Renal cortex interstitium (tissue), 11 donors: ENCODE measurements around the gene TEKT3. TPM values are rescaled to one million over a fixed set of nuclear protein-coding genes. Genes with fewer than 3 reads are reported as not detected.

Experiments
- DNase-seq, 11 donors: peaks; one replicate each; pipeline ENCODE4 v3.0.0-alpha.2; 2013; ENCODE audit warnings: low read depth in 9 of 11, low spot score in 4 of 11; ENCODE audit errors: extremely low read depth in 1 of 11
- polyA plus RNA-seq, 3 donors: library from polyadenylated mRNA; unstranded; fragments of 120-200 nt; gene quantifications; one replicate each; pipeline ENCODE4 v1.2.1, GENCODE V29; 2013; ENCODE audit not compliant: insufficient read length in 3 of 3

TEKT3 gene
- polyA plus RNA-seq, 3 donors = 1.3 to 1.9 (median 1.7) TPM

- DNase-seq = no peak
These were observed 12.9 kb upstream of the TEKT3 start for GRCh38 chr17:15354256-15354655.

DNA sequence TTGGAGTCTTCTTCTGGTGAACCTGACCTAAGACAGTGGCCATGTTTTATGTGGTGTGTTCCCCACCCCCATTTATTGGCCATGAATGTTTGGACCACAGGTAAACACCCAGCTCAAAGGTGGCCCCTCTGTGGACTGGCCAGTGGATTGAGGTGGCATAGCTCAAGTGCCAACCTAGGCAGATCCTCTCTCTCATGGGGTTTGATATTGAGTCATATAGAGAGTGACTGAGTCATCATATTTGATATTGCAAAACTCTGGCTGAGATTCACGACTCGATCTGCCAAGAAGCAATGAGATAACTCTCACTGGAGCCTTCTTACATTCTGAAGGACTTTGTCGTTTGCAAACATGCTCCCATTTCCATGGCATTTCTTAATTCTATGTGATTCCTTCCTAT, 10.5 kb upstream of the TEKT3 start:
- DNase-seq = no peak

DNA sequence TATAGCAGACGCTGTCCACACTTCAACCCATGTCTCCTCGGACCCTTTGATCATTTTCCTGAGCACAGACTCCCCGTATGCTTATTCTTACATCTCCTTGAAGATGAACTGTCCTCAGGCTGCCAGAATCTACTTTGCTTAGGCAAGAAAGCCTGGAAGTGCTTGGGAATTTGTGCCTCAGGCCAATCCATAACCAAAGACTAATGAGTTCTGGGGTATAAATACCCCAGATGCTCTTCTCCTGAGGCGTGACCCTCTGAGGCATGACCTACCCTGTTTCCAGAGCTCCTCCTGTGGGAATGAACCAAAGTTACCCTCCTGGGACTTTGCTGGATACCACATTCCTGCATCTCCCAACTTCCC, 10.1 kb upstream of the TEKT3 start:
- no peak for DNase-seq

- DNase-seq = no peak
These were observed 9.5 kb upstream of the TEKT3 start for GRCh38 chr17:15350777-15351477.

- no peak for DNase-seq
These were observed 7.7 kb upstream of the TEKT3 start for GRCh38 chr17:15349119-15349518.

DNA sequence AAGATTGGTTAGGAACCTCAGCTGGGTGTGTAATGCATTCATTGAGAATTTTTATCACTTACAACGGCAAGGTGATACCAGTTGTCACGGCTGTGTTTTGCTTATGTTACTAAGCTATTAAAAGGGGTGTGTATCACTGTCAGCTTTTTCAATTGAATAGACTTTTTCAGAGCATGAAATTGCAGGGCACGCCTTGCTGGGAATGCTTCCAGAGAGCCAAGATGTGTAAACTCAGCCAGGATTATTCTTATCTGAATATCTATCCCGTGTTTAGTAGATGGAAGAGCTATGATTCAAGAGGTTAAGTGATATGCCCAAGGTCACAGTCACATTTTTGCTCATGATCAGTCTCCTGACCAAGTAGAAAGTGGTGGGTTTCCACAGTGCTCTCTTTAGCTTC, 6.6 kb upstream of the TEKT3 start:
- no peak for DNase-seq

DNA sequence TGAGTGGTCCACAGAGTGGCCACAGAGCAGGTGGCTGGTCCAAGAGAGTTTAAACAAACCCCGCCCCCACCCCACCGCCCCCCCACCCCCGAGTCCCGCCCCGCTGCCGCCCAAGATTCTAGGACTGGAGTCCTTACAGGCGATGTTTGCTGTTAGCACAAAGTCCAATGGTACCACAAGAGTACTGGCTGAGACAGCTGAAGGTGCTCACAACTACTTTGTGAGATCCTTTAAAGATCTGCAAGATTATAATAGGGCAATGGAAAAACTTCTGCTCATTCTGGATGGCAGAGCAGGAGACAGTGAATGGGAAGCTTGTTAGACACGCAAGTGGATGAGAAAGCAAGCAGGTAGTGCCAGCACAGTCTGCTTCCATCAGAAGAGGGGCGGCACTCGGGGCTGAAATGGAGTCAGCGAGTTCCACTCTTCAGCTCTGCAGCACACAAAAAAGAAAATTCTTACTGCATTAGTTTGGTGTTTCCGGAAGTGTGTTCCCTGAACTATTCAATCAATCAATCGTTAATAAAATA, 4.7 kb upstream of the TEKT3 start:
- no peak for DNase-seq

GRCh38 chr17:15343749-15344148, 2.4 kb upstream of the TEKT3 start:
- DNase-seq = no peak

- no peak for DNase-seq
These were observed 1.1 kb upstream of the TEKT3 start for GRCh38 chr17:15342460-15342859.

- no peak for DNase-seq
These were observed 569 bp upstream of the TEKT3 start for GRCh38 chr17:15341966-15342365.

- peak in 2 of 11 donors; percentile 5 to 8 for DNase-seq
These were observed 431 bp downstream of the TEKT3 start for GRCh38 chr17:15340966-15341365.

DNA sequence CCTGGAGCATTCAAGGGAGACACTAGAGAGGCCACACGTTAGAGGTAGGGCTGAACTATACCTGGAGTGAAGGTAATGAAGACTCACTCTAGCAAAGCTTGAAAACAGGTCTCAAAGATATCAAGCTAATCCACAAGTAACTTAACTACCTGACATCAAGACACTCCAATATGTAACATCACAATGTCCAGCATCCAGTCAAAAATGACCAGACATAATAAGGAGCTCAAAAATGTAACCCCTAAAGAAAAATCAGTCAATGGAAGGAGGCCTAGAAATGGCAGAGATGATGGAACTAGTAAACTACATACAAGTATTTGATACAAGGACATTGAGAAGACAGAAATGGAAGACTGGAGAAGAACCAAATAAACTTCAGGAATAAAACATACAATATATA, 6.0 kb downstream of the TEKT3 start:
- DNase-seq = no peak

DNA sequence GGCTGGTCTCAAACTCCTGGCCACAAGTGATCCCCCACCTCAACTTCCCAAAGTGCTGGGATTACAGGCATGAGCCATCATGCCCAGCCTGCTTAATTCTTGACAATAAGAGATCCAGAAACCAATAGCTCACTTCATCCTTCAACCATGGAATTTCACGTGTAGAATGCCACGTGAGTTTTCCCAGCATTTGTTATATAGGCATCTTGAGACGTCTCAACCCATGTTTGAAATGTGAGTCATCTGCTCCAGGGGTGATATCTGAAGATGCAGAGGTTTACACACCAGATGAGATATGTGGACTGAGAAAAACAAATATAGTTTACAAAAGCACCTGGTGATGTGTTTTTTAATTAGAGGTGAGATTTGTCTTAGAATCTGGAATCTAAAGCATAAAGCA, 7.1 kb downstream of the TEKT3 start:
- DNase-seq = no peak

DNA sequence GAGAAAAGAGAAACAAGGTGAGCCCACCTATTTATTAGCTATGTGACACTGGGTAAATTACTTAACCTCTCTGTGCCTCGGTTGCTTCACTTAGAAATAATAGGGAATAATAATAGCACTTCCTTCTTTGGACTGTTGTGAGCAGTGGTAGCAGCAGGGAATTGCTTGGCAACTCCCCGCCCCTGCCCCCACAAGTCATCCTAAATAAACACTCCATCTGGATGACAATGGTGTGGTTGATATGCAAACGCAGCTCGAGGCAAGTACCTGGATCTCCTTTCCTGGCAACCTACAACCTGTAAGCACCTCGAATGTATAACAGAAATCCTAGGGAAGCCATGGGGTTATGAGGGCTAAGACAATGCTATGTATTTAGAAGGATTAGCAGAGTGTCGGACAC, 9.1 kb downstream of the TEKT3 start:
- DNase-seq = no peak

- DNase-seq = no peak
These were observed 18.3 kb downstream of the TEKT3 start for GRCh38 chr17:15323131-15323530.

DNA sequence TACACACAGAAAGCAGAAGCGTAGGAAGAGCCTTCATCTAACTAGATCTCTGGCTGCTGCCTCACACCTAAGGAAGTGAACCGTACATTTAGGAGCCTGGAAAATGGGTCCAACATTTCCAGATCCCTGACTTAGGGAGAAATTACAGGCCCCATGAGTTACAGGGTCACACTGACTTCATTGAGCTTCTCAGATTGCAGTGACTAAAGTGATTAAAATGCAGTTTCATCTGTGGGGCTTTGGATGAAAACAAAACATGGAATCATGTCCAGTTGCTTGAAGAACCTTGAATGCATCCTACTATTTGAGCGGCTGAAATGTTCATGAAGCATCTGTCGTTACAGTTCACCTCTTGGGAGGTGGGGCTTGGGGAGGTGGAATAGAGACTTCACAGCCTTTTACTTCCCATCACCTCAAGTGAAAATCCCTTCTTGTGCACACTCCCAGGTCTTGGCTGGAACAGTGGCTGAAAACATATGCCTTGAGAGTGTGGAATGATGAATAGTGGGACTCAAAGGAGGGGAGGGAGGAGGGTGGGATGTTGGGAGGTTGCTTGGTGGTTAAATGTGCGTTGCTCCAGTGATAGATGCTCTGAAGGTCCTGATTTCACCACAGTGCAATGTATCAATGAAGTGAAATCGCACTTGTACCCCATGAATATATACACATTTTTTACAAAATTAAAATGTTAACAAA, 19.7 kb downstream of the TEKT3 start:
- no peak for DNase-seq

- DNase-seq = no peak
These were observed 21.9 kb downstream of the TEKT3 start for GRCh38 chr17:15319452-15320010.

DNA sequence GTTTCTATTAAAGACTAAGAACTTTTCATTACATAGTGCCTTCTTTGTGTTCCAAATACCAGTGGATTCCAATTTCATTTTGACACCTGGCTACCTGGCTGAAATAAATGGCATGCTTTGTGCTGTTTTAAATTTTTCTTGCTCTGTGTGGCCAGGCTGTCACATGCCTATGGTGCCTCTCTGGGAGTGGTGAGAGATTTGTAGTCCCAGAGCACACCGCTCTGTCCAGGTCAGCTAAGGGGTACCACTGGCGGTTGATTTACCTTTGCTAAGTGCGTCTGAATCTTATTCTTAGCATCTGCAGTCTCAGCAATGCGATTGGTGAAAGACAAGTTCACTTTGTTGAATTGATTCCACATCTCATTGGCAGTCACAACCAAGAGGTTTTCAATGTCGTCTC, 29.4 kb downstream of the TEKT3 start:
- no peak for DNase-seq

- DNase-seq = no peak
These were observed 31.6 kb downstream of the TEKT3 start for GRCh38 chr17:15309793-15310192.

GRCh38 chr17:15309236-15309635, 32.2 kb downstream of the TEKT3 start:
- no peak for DNase-seq
